ENCODE measurements around the gene STX16. TPM values are rescaled to one million over a fixed set of nuclear protein-coding genes. Genes with fewer than 3 reads are reported as not detected.

Gene STX16
- total and polyA plus RNA-seq, 5 donors from 2014 or later = 22.8 to 190 (median 27.0) TPM

GRCh38 chr20:58675641-58676040 lies 24.6 kb downstream of the STX16 start:
- Mint-ChIP-seq H3K9me3 (no peaks in the 10 kb centered on the region), H3K27me3 (no peaks in the 10 kb centered on the region), H3K4me1 (peaks cover 5 to 7% (median 5%) of the 10 kb centered on the region in 4 donors), H3K36me3 (peaks cover 43% of the 10 kb centered on the region), H3K27ac (peak overlapping the region in 1 of 3 donors; percentile 62), H3K4me3 (no peak overlapping the region)
- Histone ChIP-seq H3K27me3 (ENCODE audit: control insufficient read depth, insufficient read depth, low read length) (no peaks in the 10 kb centered on the region), H3K36me3 (ENCODE audit: control insufficient read depth, insufficient read depth, low read length) (peaks cover 81% of the 10 kb centered on the region), H3K9me3 (ENCODE audit: control insufficient read depth in 2 of 2, low read length in 2 of 2) (no peaks in the 10 kb centered on the region), H3K4me1 (ENCODE audit: control insufficient read depth, insufficient read depth, low read length, poor library complexity, severe bottlenecking) (no peaks in the 10 kb centered on the region), H3K27ac (ENCODE audit: insufficient read depth, low read length, poor library complexity, severe bottlenecking) (no peak overlapping the region), H3K4me3 (ENCODE audit: low read depth, low read length) (no peak overlapping the region)
- DNase-seq (no peak), ATAC-seq (ENCODE audit: low read depth in 2 of 2) (no peak)

- H3K9me3 Mint-ChIP-seq = no peaks in the 10 kb centered on the region
- DNase-seq (no peak), ATAC-seq (ENCODE audit: low read depth in 2 of 2) (no peak)
- H3K4me3 ChIP-seq (ENCODE audit: low read depth, low read length) = no peak overlapping the region
- H3K27me3 Mint-ChIP-seq = no peaks in the 10 kb centered on the region
- no peak overlapping the region for H3K27ac ChIP-seq (ENCODE audit: insufficient read depth, low read length, poor library complexity, severe bottlenecking)
- no peaks in the 10 kb centered on the region for H3K27me3 ChIP-seq (ENCODE audit: control insufficient read depth, insufficient read depth, low read length)
- peak overlapping the region in 2 of 3 donors; percentile 43 to 62 for H3K27ac Mint-ChIP-seq
- H3K4me1 Mint-ChIP-seq = peaks cover 5 to 9% (median 5%) of the 10 kb centered on the region in 4 donors
- H3K4me1 ChIP-seq (ENCODE audit: control insufficient read depth, insufficient read depth, low read length, poor library complexity, severe bottlenecking) = no peaks in the 10 kb centered on the region
- H3K9me3 ChIP-seq (ENCODE audit: control insufficient read depth in 2 of 2, low read length in 2 of 2) = no peaks in the 10 kb centered on the region
- peaks cover 43% of the 10 kb centered on the region for H3K36me3 Mint-ChIP-seq
- H3K36me3 ChIP-seq (ENCODE audit: control insufficient read depth, insufficient read depth, low read length) = peaks cover 79% of the 10 kb centered on the region
- no peak overlapping the region for H3K4me3 Mint-ChIP-seq
These were observed 25.1 kb downstream of the STX16 start for GRCh38 chr20:58676161-58676560.

- Mint-ChIP-seq H3K9me3 (no peaks in the 10 kb centered on the region), H3K27ac (no peak overlapping the region), H3K36me3 (peaks cover 46% of the 10 kb centered on the region), H3K4me1 (peaks cover 5 to 9% (median 5%) of the 10 kb centered on the region in 4 donors), H3K27me3 (no peaks in the 10 kb centered on the region), H3K4me3 (peak overlapping the region in 1 of 4 donors; percentile 52)
- no peak overlapping the region for H3K27ac ChIP-seq (ENCODE audit: insufficient read depth, low read length, poor library complexity, severe bottlenecking)
- H3K36me3 ChIP-seq (ENCODE audit: control insufficient read depth, insufficient read depth, low read length) = peaks cover 83% of the 10 kb centered on the region
- no peak for ATAC-seq (ENCODE audit: low read depth in 2 of 2)
- no peaks in the 10 kb centered on the region for H3K4me1 ChIP-seq (ENCODE audit: control insufficient read depth, insufficient read depth, low read length, poor library complexity, severe bottlenecking)
- no peaks in the 10 kb centered on the region for H3K27me3 ChIP-seq (ENCODE audit: control insufficient read depth, insufficient read depth, low read length)
- DNase-seq = no peak
- no peak overlapping the region for H3K4me3 ChIP-seq (ENCODE audit: low read depth, low read length)
- H3K9me3 ChIP-seq (ENCODE audit: control insufficient read depth in 2 of 2, low read length in 2 of 2) = no peaks in the 10 kb centered on the region
These were observed 26.1 kb downstream of the STX16 start for GRCh38 chr20:58677079-58677604.

- Histone ChIP-seq H3K27ac (ENCODE audit: insufficient read depth, low read length, poor library complexity, severe bottlenecking) (no peak overlapping the region), H3K36me3 (ENCODE audit: control insufficient read depth, insufficient read depth, low read length) (peaks cover 77% of the 10 kb centered on the region), H3K9me3 (ENCODE audit: control insufficient read depth in 2 of 2, low read length in 2 of 2) (no peaks in the 10 kb centered on the region), H3K4me3 (ENCODE audit: low read depth, low read length) (no peak overlapping the region), H3K27me3 (ENCODE audit: control insufficient read depth, insufficient read depth, low read length) (no peaks in the 10 kb centered on the region), H3K4me1 (ENCODE audit: control insufficient read depth, insufficient read depth, low read length, poor library complexity, severe bottlenecking) (no peaks in the 10 kb centered on the region)
- H3K27ac Mint-ChIP-seq = no peak overlapping the region
- no peaks in the 10 kb centered on the region for H3K9me3 Mint-ChIP-seq
- no peak overlapping the region for H3K4me3 Mint-ChIP-seq
- H3K27me3 Mint-ChIP-seq = no peaks in the 10 kb centered on the region
- peaks cover 46% of the 10 kb centered on the region for H3K36me3 Mint-ChIP-seq
- peaks cover 2 to 9% (median 5%) of the 10 kb centered on the region in 4 donors for H3K4me1 Mint-ChIP-seq
- ATAC-seq (ENCODE audit: low read depth in 2 of 2) (no peak), DNase-seq (no peak)
These were observed 26.7 kb downstream of the STX16 start for GRCh38 chr20:58677808-58678207.

- H3K27me3 ChIP-seq (ENCODE audit: control insufficient read depth, insufficient read depth, low read length) = no peaks in the 10 kb centered on the region
- H3K4me3 Mint-ChIP-seq = no peak overlapping the region
- ATAC-seq (ENCODE audit: low read depth in 2 of 2) (no peak), DNase-seq (no peak)
- peaks cover 4 to 9% (median 5%) of the 10 kb centered on the region in 4 donors for H3K4me1 Mint-ChIP-seq
- H3K36me3 ChIP-seq (ENCODE audit: control insufficient read depth, insufficient read depth, low read length) = peaks cover 67% of the 10 kb centered on the region
- H3K27ac ChIP-seq (ENCODE audit: insufficient read depth, low read length, poor library complexity, severe bottlenecking) = no peak overlapping the region
- H3K27me3 Mint-ChIP-seq = no peaks in the 10 kb centered on the region
- peak overlapping the region; percentile 26 to 28 (median 26) for H3K27ac Mint-ChIP-seq
- no peak overlapping the region for H3K4me3 ChIP-seq (ENCODE audit: low read depth, low read length)
- peaks cover 46% of the 10 kb centered on the region for H3K36me3 Mint-ChIP-seq
- no peaks in the 10 kb centered on the region for H3K9me3 Mint-ChIP-seq
- no peaks in the 10 kb centered on the region for H3K4me1 ChIP-seq (ENCODE audit: control insufficient read depth, insufficient read depth, low read length, poor library complexity, severe bottlenecking)
- no peaks in the 10 kb centered on the region for H3K9me3 ChIP-seq (ENCODE audit: control insufficient read depth in 2 of 2, low read length in 2 of 2)
These were observed 27.7 kb downstream of the STX16 start for GRCh38 chr20:58678806-58679205.

GRCh38 chr20:58682656-58683531 lies 31.8 kb downstream of the STX16 start:
- Histone ChIP-seq H3K27me3 (ENCODE audit: control insufficient read depth, insufficient read depth, low read length) (no peaks in the 10 kb centered on the region), H3K27ac (ENCODE audit: insufficient read depth, low read length, poor library complexity, severe bottlenecking) (no peak overlapping the region), H3K4me1 (ENCODE audit: control insufficient read depth, insufficient read depth, low read length, poor library complexity, severe bottlenecking) (no peaks in the 10 kb centered on the region), H3K4me3 (ENCODE audit: low read depth, low read length) (no peak overlapping the region), H3K36me3 (ENCODE audit: control insufficient read depth, insufficient read depth, low read length) (peaks cover 35% of the 10 kb centered on the region), H3K9me3 (ENCODE audit: control insufficient read depth in 2 of 2, low read length in 2 of 2) (no peaks in the 10 kb centered on the region)
- peak overlapping the region in 1 of 3 donors; percentile 15 for H3K27ac Mint-ChIP-seq
- no peaks in the 10 kb centered on the region for H3K9me3 Mint-ChIP-seq
- DNase-seq = no peak
- no peak overlapping the region for H3K4me3 Mint-ChIP-seq
- peaks cover 35% of the 10 kb centered on the region for H3K36me3 Mint-ChIP-seq
- H3K27me3 Mint-ChIP-seq = no peaks in the 10 kb centered on the region
- H3K4me1 Mint-ChIP-seq = peaks cover 4 to 7% (median 5%) of the 10 kb centered on the region in 4 donors
- no peak for ATAC-seq (ENCODE audit: low read depth in 2 of 2)

- Histone ChIP-seq H3K27ac (ENCODE audit: insufficient read depth, low read length, poor library complexity, severe bottlenecking) (no peak overlapping the region), H3K9me3 (ENCODE audit: control insufficient read depth in 2 of 2, low read length in 2 of 2) (no peaks in the 10 kb centered on the region), H3K27me3 (ENCODE audit: control insufficient read depth, insufficient read depth, low read length) (no peaks in the 10 kb centered on the region), H3K4me1 (ENCODE audit: control insufficient read depth, insufficient read depth, low read length, poor library complexity, severe bottlenecking) (no peaks in the 10 kb centered on the region), H3K36me3 (ENCODE audit: control insufficient read depth, insufficient read depth, low read length) (peaks cover 27% of the 10 kb centered on the region), H3K4me3 (ENCODE audit: low read depth, low read length) (no peak overlapping the region)
- Mint-ChIP-seq H3K27me3 (no peaks in the 10 kb centered on the region), H3K4me1 (peaks cover 2 to 9% (median 6%) of the 10 kb centered on the region in 4 donors), H3K27ac (no peak overlapping the region), H3K36me3 (peaks cover 33% of the 10 kb centered on the region), H3K9me3 (no peaks in the 10 kb centered on the region), H3K4me3 (no peak overlapping the region)
- no peak for DNase-seq
- no peak for ATAC-seq (ENCODE audit: low read depth in 2 of 2)
These were observed 33.2 kb downstream of the STX16 start for GRCh38 chr20:58684291-58684690.

Measured in CD4-positive, CD25-positive, alpha-beta regulatory T cell (primary cell).